Activated T-cell treated with anti-CD3 and anti-CD28 coated beads for 48 hours (primary cell): ENCODE measurements around the gene CRYBA4.
"Not testable (repeated sequence)": the region's sequence is repeated elsewhere in the genome, so short reads cannot be mapped to it uniquely, and the experiment has no call there.

ENCODE experiments used
- DNase-seq: peaks from one replicate; pipeline ENCODE4 v3.0.0-alpha.2; 2020; ENCODE audit warnings: low read depth

Gene CRYBA4

GRCh38 chr22:26597026-26597425 is 24.7 kb upstream of the CRYBA4 start:
- DNase-seq: no peak

DNA sequence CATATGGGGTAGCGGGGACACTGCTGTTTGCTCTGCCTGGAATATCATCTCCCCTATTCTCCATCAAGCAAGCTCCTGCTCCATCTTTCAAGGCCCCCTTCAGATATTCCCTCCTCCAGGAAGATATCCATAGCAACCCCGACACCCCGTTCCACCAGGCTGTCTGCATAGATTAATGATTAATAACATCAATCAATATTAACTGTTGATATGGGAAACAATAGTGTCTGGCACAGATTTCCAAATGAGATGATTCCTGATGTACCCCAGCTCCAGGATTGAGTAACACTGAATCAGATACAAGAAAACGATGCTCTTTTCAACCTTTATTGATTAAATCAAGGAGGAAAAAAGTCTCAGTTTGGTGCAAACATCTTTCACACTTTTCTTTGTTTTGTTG is 24.3 kb upstream of the CRYBA4 start:
- DNase-seq: no peak

- DNase-seq: no peak
Measured at GRCh38 chr22:26599505-26599904, 22.3 kb upstream of the CRYBA4 start.

DNA sequence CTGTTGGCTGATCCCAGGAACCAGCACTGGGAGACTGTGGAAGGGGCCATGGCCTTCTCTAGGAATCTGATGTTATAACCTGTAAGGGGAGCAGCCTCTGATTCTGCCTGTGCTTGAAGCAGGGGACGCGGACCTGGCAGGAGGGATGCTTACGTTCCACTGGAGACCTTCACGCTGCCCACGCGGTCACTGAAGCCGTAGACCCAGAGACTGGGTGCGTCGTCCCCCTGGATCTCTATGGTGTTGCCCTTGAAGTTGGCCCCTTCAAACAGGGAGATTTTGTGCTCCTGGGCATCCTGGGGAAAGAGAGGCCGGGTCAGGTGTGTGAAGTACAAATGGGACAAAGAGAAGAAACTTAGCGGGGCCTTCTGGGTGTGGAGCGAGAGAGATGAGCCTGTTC is 20.0 kb upstream of the CRYBA4 start:
- no peak for DNase-seq

DNA sequence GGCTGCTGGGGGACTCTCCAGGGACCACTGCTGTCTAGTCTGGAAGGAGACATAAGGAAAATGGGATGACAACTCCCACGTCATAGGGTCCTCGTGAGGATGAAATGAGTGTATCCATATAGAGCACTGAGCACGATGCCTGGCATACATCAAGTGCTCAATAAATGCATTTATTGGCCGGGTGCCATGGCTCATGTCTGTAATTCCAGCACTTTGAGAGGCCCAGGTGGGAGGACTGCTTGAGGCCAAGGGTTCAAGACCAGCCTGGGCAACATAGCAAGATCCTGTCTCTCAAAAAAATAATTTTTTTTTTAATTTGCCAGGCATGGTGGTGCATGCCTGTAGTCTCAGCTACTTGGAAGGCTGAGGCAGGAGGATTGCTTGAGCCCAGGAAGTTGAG is 19.6 kb upstream of the CRYBA4 start:
- DNase-seq: no peak

DNA sequence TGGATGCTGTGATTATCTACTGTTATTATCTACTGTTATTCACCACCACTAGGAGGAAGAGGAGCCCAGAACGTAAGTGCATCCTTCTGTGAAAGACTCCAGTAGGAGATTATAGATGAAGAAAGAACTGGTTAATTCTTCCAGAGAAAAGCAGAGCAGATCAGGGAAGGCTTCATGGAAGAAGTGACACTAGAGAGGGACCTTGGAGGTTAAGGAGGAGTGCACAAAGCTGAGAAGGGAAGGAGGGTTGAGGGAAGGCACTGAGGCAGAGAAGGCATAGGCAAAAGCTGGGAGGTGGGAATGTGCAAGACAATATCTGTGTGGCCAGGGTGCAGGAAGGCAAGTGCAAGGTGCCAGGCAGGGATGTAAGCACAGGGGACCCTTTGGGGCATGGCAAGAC is 17.4 kb upstream of the CRYBA4 start:
- DNase-seq: no peak

- DNase-seq: no peak
Measured at GRCh38 chr22:26606611-26607010, 15.2 kb upstream of the CRYBA4 start.

DNA sequence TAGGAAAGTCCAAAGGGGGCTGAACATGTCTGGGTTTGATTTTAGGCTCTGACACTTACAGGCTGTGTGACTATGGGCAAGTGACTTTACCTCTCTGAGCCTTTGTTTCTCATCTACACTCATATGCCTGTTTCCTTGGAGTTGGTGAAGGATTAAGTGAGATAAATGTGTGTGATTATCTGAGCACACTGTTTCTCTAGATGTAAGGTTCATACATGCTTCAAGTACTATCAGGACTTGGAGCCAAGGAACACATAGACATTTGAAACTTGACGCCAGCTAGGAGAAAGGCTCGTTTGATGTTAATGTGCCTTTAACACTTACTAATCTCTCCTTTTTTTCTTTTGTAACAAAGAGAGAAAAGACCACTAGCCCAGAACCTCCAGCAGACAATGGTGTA is 13.6 kb upstream of the CRYBA4 start:
- DNase-seq: no peak

- DNase-seq: no peak
Measured at GRCh38 chr22:26609287-26609686, 12.5 kb upstream of the CRYBA4 start.

DNA sequence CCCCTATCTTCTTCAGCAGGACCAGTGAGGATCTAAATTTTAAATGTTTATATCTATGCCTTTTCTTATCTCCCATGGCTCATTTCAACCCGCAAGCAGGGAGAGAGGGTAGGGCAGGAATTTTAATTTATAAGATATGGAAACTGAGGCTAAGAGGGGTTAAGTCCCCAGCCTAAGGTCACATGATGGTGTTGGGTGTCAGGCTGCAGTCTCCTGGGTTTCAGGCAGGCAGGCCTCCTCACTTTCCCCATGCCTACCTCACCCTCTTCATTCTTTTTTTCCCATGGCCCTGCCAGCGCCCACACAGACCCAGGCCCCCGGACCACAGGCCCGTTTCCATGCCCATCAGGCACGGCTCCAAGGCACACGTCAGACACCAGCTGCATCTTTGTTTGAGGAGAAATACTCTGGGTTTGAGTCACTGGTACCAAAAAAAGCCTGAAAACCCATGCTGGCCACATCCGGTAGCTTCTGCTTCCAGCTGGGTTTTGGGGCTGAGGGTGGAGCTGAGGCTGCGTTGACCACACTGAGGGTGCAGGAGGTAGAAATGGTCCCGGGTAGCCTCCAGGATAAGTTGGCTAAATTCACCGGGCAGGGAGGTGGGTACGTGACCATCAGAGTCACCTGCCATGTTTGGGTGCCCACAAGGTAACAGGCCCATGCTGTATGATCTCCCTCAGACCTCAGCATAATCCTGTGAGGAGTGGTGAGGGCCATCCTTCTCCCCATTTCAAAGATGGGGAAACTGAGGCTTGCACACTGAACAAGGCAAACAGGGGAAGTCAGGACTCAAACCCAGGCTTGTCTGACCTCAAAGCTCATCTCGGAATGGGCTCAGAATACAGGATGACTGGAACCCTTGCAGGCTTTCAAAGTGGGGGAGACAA is 11.4 kb upstream of the CRYBA4 start:
- peak; percentile 46 for DNase-seq

GRCh38 chr22:26610996-26611395 is 10.8 kb upstream of the CRYBA4 start:
- no peak for DNase-seq

- no peak for DNase-seq
Measured at GRCh38 chr22:26612652-26613051, 9.1 kb upstream of the CRYBA4 start.

- not testable (repeated sequence) for DNase-seq
Measured at GRCh38 chr22:26613753-26614152, 8.0 kb upstream of the CRYBA4 start.

DNA sequence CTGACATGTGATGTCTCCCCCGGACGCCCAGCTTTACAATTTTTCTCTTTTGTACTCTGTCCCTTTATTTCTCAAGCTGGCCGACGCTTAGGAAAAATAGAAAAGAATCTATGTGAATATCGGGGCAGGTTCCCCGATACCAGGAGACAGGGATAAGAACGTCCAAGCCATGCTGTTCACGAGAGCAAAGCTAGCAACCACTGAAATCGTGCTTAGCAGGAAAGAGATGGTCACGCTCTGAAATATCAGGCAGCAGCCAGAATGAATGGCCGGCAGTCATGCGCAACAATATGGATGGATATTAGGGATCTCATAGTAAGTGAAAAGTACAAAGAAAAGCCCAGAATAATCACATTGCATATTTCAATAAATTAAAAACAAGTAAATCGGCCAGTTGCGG is 7.4 kb upstream of the CRYBA4 start:
- DNase-seq: no peak

- no peak for DNase-seq
Measured at GRCh38 chr22:26615149-26615548, 6.6 kb upstream of the CRYBA4 start.

DNA sequence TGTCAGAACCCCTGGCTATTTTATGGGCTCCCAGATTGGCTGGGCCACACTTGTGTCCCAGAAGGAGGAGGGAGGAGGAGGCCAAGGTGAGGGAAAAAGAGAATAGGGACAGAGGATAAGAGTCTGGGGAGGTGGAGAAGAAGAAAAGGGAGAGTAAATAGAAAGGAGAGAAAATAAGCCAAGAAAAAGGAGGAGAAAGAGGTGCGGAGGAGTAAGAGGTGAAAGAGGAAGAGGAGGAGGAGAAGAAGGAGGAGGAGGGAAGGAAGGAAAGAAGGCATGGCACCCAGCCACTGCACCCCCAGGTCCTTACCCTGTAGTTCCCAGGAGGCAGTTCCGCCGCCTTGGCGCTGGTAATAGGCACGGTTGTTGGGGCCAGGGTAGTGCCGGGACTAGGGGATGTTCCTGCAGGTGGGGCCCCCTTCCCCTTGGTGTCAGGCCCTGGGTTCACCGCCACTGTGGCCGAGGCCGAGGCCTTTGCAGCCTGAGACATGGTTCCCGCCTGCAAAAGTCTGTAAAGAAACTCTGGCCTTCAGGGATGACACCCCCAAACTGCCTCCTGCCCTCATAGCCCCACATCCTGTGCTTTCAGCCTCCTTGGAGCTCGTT is 5.8 kb upstream of the CRYBA4 start:
- no peak for DNase-seq

DNA sequence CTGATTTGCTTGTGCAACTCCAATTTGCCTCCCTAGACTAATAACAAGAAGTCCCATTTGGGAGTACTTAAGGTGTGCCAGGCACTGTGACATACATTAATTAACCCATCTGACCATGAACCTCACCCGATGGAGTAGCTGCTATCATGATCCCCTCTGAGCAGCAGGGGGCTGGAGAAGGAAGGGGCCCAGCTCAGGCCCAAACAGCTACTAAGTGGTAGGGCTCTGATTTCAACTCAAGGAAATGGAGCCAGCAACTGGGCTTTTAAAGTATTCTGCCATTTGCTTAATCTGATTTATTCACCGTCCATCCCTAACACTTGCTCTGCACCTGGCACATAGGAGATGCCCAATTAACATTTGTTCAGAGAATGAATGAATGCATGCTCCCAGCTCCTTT is 5.1 kb upstream of the CRYBA4 start:
- no peak for DNase-seq

DNA sequence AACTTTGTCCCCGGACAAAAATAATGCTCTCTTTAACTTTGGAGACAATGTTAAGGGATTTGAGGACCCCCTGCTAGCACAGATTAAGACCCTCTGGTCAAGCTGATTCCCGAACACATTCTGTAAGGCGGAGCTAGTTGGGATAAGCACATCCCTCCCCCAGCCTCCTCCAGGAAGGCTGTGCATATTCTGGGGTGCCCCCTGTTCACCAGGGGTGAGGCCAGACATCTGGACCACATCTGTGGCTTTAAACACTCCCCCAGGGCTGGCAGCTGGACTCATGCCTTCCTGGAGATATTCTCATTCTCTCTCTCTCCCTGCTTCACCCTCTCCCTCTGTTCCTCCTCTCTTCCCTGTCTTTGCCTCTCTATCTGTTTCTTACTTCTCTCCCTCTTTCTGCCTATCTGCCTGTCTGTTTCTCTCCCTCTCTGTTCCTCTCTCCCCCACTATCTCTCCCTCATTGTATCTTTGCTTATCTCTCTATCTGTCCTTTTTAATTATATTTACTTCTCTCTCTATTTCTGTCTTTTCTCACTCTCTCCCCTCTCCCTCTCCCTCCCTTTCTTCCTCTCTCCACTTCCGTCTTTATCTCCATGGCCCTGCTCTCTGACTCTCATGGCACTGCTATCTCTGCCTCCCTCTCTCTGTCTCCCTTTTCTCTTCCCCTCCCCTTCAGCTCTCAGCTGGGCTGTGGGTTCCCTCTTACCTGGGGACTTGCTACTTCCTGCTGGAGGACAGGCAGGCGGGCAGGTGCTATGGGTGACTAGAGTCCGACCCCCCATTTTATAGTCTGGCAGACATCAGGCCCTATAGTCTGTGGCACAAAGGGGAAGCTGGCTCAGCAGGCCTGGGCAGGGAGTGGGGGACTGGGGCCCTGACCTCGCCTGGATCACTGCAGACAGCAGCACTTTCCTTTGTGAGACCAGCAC is 4.2 kb upstream of the CRYBA4 start, which contains the start of gene CRYBB1:
Gene CRYBB1 (minus strand): TSS at position 757 of the 929 bp plus-strand sequence. CDS start 1,708 bp downstream, outside the sequence.
- DNase-seq: no peak

GRCh38 chr22:26618455-26618854 is 3.3 kb upstream of the CRYBA4 start:
- DNase-seq: no peak

- no peak for DNase-seq
Measured at GRCh38 chr22:26619510-26619909, 2.3 kb upstream of the CRYBA4 start.

- DNase-seq: no peak
Measured at GRCh38 chr22:26620197-26620596, 1.6 kb upstream of the CRYBA4 start.

- no peak for DNase-seq
Measured at GRCh38 chr22:26623984-26624383, 2.2 kb downstream of the CRYBA4 start.
